H4 (cell line): Measurements from ENCODE around the gene ASXL2. TPM values are rescaled to one million over a fixed set of nuclear protein-coding genes. Genes with fewer than 3 reads are reported as not detected.

Experiments used
- DNase-seq: peaks from one replicate; pipeline ENCODE4 v3.0.0-alpha.2; 2015; ENCODE audit warnings: low spot score
- total RNA-seq: library from RNA; depleted of rRNA; stranded (reverse); fragments of >200 nt; shearing (Covaris generic); gene quantifications from 2 replicates; pipeline ENCODE4 v1.2.3, GENCODE V29; 2014

The ASXL2 gene
- total RNA-seq, 1 experiment from 2014 or later = 4.4 TPM

GRCh38 chr2:25804338-25804737 lies 73.9 kb downstream of the ASXL2 start:
- no peak for DNase-seq

- DNase-seq = no peak
These were observed 79.0 kb downstream of the ASXL2 start for GRCh38 chr2:25799301-25799700.

- no peak for DNase-seq
These were observed 80.4 kb downstream of the ASXL2 start for GRCh38 chr2:25797620-25798488.

GRCh38 chr2:25794544-25795276 lies 83.6 kb downstream of the ASXL2 start:
- no peak for DNase-seq

GRCh38 chr2:25790074-25790790 lies 88.1 kb downstream of the ASXL2 start:
- DNase-seq = no peak

- no peak for DNase-seq
These were observed 89.8 kb downstream of the ASXL2 start for GRCh38 chr2:25788457-25788856.

- DNase-seq = no peak
These were observed 91.3 kb downstream of the ASXL2 start for GRCh38 chr2:25787020-25787419.

- no peak for DNase-seq
These were observed 93.9 kb downstream of the ASXL2 start for GRCh38 chr2:25784404-25784803.

GRCh38 chr2:25777077-25777476 lies 101.2 kb downstream of the ASXL2 start:
- DNase-seq = no peak

GRCh38 chr2:25772078-25772477 lies 106.2 kb downstream of the ASXL2 start:
- DNase-seq = no peak

- DNase-seq = no peak
These were observed 114.7 kb downstream of the ASXL2 start for GRCh38 chr2:25763575-25763974.

- no peak for DNase-seq
These were observed 118.0 kb downstream of the ASXL2 start for GRCh38 chr2:25760297-25760696.

GRCh38 chr2:25758348-25758747 lies 119.9 kb downstream of the ASXL2 start:
- DNase-seq = no peak

- DNase-seq = no peak
These were observed 120.4 kb downstream of the ASXL2 start for GRCh38 chr2:25757906-25758305.

- no peak for DNase-seq
These were observed 121.8 kb downstream of the ASXL2 start for GRCh38 chr2:25756536-25756935.

- no peak for DNase-seq
These were observed 128.6 kb downstream of the ASXL2 start for GRCh38 chr2:25749676-25750075.

- no peak for DNase-seq
These were observed 134.2 kb downstream of the ASXL2 start for GRCh38 chr2:25744055-25744454.

- no peak for DNase-seq
These were observed 135.0 kb downstream of the ASXL2 start for GRCh38 chr2:25743132-25743830.

GRCh38 chr2:25742501-25742900 lies 135.8 kb downstream of the ASXL2 start:
- DNase-seq = no peak

- no peak for DNase-seq
These were observed 137.4 kb downstream of the ASXL2 start for GRCh38 chr2:25740810-25741381.
